HepG2 (cell line): ENCODE measurements around the gene NALCN. TPM values are rescaled to one million over a fixed set of nuclear protein-coding genes. Genes with fewer than 3 reads are reported as not detected.

ENCODE experiments used
- ATAC-seq: fragments of 200-7000 bp; cut with Tn5 transposase; 3 replicates; pipeline ENCODE4 v1.9.1; 2020; ENCODE audit warnings: mild to moderate bottlenecking, moderate library complexity
- BruUV-seq: library from RNA; stranded (reverse); fragments of 400-500 nt; replicated peaks from 2 replicates; lab custom pipeline; 2021; lab: Mats Ljungman, UMichigan
- CTCF ChIA-PET: fragments of 300-600 bp; formaldehyde crosslinking; extraction: SDS; loops from one replicate; lab custom pipeline; 2021; ENCODE audit warnings: low total read pairs, inconsistent platforms, low intra/inter-chr PET ratio; lab: Yijun Ruan, JAX
- POLR2A ChIA-PET: fragments of 350-600 bp; sonication (Branson Sonifier 250); formaldehyde crosslinking; loops from one replicate; lab custom pipeline; 2020; ENCODE audit warnings: antibody characterized with exemption, inconsistent platforms; lab: Yijun Ruan, JAX
- DNase-seq: peaks from one replicate; pipeline ENCODE4 v3.0.0-alpha.2; 2015; ENCODE audit warnings: low spot score
- FAIRE-seq: peaks from 3 replicates; lab custom pipeline; 2011; peaks lifted over from hg19 to GRCh38; lab: Jason Lieb, UNC
- H2AFZ ChIP-seq: one replicate; pipeline ENCODE4 v1.6.1; 2011; ENCODE audit warnings: low read length, inconsistent platforms
- H3K27ac ChIP-seq: fragments of 300-600 bp; 3 replicates; pipeline ENCODE4 v1.8.0; 2011; ENCODE audit warnings: mixed run types, mild to moderate bottlenecking, mixed read lengths, low read length, inconsistent platforms; ENCODE audit not compliant: insufficient read depth; ENCODE audit errors: extremely low read length
- H3K27me3 ChIP-seq, 2 experiments: fragments of 200-600 bp in 1 of 2; 2 replicates in 1 of 2; 3 replicates in 1 of 2; pipeline versions ENCODE4 v1.6.0 to v1.8.0; 2011; ENCODE audit warnings: low read length in 2 of 2, mild to moderate bottlenecking in 2 of 2, moderate library complexity in 2 of 2, inconsistent platforms in 1 of 2; ENCODE audit not compliant: insufficient read depth in 2 of 2, control insufficient read depth in 1 of 2
- H3K36me3 ChIP-seq, 2 experiments: fragments of 200-600 bp in 1 of 2; replicated peaks in 1 of 2; 2 replicates in 1 of 2; 3 replicates in 1 of 2; pipeline versions ENCODE4 v1.5.1 to v1.8.0; 2011; ENCODE audit warnings: low read length in 2 of 2, inconsistent platforms in 1 of 2; ENCODE audit not compliant: insufficient read depth in 2 of 2, control insufficient read depth in 1 of 2
- H3K4me1 ChIP-seq: 2 replicates; pipeline ENCODE4 v1.5.1; 2012; ENCODE audit warnings: low read length, inconsistent platforms; ENCODE audit not compliant: insufficient read depth
- H3K4me2 ChIP-seq: 2 replicates; pipeline ENCODE4 v1.6.0; 2011; ENCODE audit warnings: low read depth, low read length, inconsistent platforms
- H3K4me3 ChIP-seq, 3 experiments: fragments of 200-600 bp in 1 of 3; sonication (generic), shearing (Covaris generic) in 1 of 3; replicated peaks in 1 of 3; 2 replicates each; pipeline ENCODE4 v1.5.1; 2011 to 2016; ENCODE audit warnings: low read length in 3 of 3, inconsistent platforms in 2 of 3, low read depth in 2 of 3, mild to moderate bottlenecking in 2 of 3, control low read depth in 1 of 3, mixed read lengths in 1 of 3; ENCODE audit not compliant: insufficient read depth in 1 of 3
- H3K79me2 ChIP-seq: one replicate; pipeline ENCODE4 v1.6.1; 2011; ENCODE audit warnings: low read length, inconsistent platforms; ENCODE audit not compliant: insufficient read depth
- H3K9ac ChIP-seq: 2 replicates; pipeline ENCODE4 v1.6.0; 2011; ENCODE audit warnings: mild to moderate bottlenecking, low read depth, low read length, inconsistent platforms; ENCODE audit not compliant: insufficient read depth
- H3K9me3 ChIP-seq: 2 replicates; pipeline ENCODE4 v1.5.1; 2012; ENCODE audit warnings: mild to moderate bottlenecking, low read length
- H4K20me1 ChIP-seq: 2 replicates; pipeline ENCODE4 v1.6.0; 2011; ENCODE audit warnings: inconsistent platforms, mild to moderate bottlenecking, low read length, moderate library complexity; ENCODE audit not compliant: insufficient read depth
- AGO2 ChIP-seq: fragments of 200-400 bp; formaldehyde crosslinking; optimal IDR thresholded peaks from 2 replicates; pipeline ENCODE3; 2017; ENCODE audit warnings: mild to moderate bottlenecking, low read depth, low read length, moderate library complexity
- DNMT3B ChIP-seq: conservative IDR thresholded peaks from 2 replicates; pipeline ENCODE4 v1.6.1; 2016; ENCODE audit warnings: missing biosample characterization, control low read depth
- MYC ChIP-seq: sonication (generic); formaldehyde crosslinking; IDR thresholded peaks from 2 replicates; pipeline ENCODE4 v1.9.0; 2021; ENCODE audit warnings: missing genetic modification reagents, borderline replicate concordance
- ZBTB26 ChIP-seq: IDR thresholded peaks from 2 replicates; pipeline ENCODE4 v1.6.1; 2016; ENCODE audit warnings: missing compliant biosample characterization, missing genetic modification reagents, borderline replicate concordance
- ZBTB46 ChIP-seq: sonication (generic); formaldehyde crosslinking; IDR thresholded peaks from 2 replicates; pipeline ENCODE4 v1.4.0; 2020; ENCODE audit warnings: mild to moderate bottlenecking, missing genetic modification reagents, borderline replicate concordance
- ZNF546 ChIP-seq: sonication (generic); formaldehyde crosslinking; conservative IDR thresholded peaks from 2 replicates; pipeline ENCODE4 v1.8.1; 2023; ENCODE audit warnings: mild to moderate bottlenecking, missing genetic modification reagents
- ZNF589 ChIP-seq: sonication (generic); formaldehyde crosslinking; conservative IDR thresholded peaks from 2 replicates; pipeline ENCODE4 v1.8.0; 2022; ENCODE audit warnings: mild to moderate bottlenecking, moderate library complexity, missing genetic modification reagents
- WGBS: methylation state at CpG from one replicate; pipeline ENCODE4 v1.1.6; 2017; ENCODE audit warnings: low lambda C conversion rate; 5-methylcytosine and 5-hydroxymethylcytosine counted together
- in situ Hi-C: cut with HindIII; loops from 2 replicates; pipeline ENCODE4 v1.10.0; 2017; ENCODE audit warnings: low pct_unique_long_range_greater_than_20kb; ENCODE audit not compliant: extremely low pct_ligation_motif_present
- intact Hi-C: fragments of 100-400 bp; cut with micrococcal nuclease; formaldehyde crosslinking; loops from one replicate; pipeline ENCODE4 v1.10.0; 2022; ENCODE audit not compliant: unreplicated experiment
- polyA plus RNA-seq, 8 experiments: library from polyadenylated mRNA; depleted of rRNA in 3 of 8; stranded (reverse) in 7 of 8; unstranded in 1 of 8; fragments of >200 nt; fragmentation: Illumina TruSeq in 4 of 8; extraction: Trizol in 4 of 8; gene quantifications; 2 replicates each; pipeline versions ENCODE4 v1.2.1 to v1.2.3, GENCODE V29; 2011 to 2016; ENCODE audit warnings: low read depth in 4 of 8, missing spikeins in 1 of 8, mixed read lengths in 1 of 8; ENCODE audit not compliant: insufficient read depth in 1 of 8
- total RNA-seq, 5 experiments: library from RNA; depleted of rRNA; stranded (reverse); fragments of >200 nt; fragmentation: Illumina TruSeq; extraction: Trizol; gene quantifications; 2 replicates each; pipeline ENCODE4 v1.2.3, GENCODE V29; 2016; ENCODE audit warnings: low read depth in 1 of 5

The NALCN gene
- total and polyA plus RNA-seq, 2 of the 13 experiments (the other 11 are each of a cell fraction or from before 2014, with no cell fraction given), result not detected

GRCh38 chr13:101013245-101013644 is 403.1 kb downstream of the NALCN start:
- no peaks in the 10 kb centered on the region for H3K36me3 ChIP-seq
- TF ChIP-seq ZBTB26 (CRISPR knock-in tag), result no peak
- TF ChIP-seq AGO2, result no peak
- TF ChIP-seq ZNF546 (CRISPR knock-in tag), result no peak
- TF ChIP-seq, all 625 proteins: peak for 0
- BruUV-seq, result no TSS peak
- Histone ChIP-seq H2AFZ (no peak overlapping the region), H3K4me1 (no peaks in the 10 kb centered on the region), H3K9ac (no peak overlapping the region), H3K27me3 (peaks cover 0 to 15% of the 10 kb centered on the region in 2 experiments; a peak in 2 of 5 replicates), H3K27ac (no peak overlapping the region), H3K79me2 (no peaks in the 10 kb centered on the region), H4K20me1 (no peaks in the 10 kb centered on the region), H3K4me2 (no peak overlapping the region), H3K4me3 (no peak overlapping the region), H3K9me3 (no peaks in the 10 kb centered on the region)
- ChIA-PET POLR2A (no interaction called here), CTCF (no interaction called here)
- ATAC-seq (no peak), DNase-seq (no peak), FAIRE-seq (no peak)
- intact Hi-C loops (no loop called here), in situ Hi-C loops (no loop called here)
- WGBS, result 69% methylated on average over 5 of the region's 5 CpGs

GRCh38 chr13:101010100-101010499 is 406.2 kb downstream of the NALCN start:
- TF ChIP-seq ZNF589 (CRISPR knock-in tag), result no peak
- TF ChIP-seq ZBTB46 (CRISPR knock-in tag), result no peak
- TF ChIP-seq MYC (CRISPR knock-in tag), result no peak
- TF ChIP-seq DNMT3B (CRISPR knock-in tag), result no peak

More at GRCh38 chr13:101010100-101010499, 406.2 kb downstream of the NALCN start:
- H3K4me3 ChIP-seq, result no peak overlapping the region
- no peaks in the 10 kb centered on the region; a peak in 1 of 5 replicates for H3K27me3 ChIP-seq
- no peak overlapping the region for H2AFZ ChIP-seq
- in situ Hi-C loops, result no loop called here
- H3K79me2 ChIP-seq, result no peaks in the 10 kb centered on the region
- DNase-seq (no peak), FAIRE-seq (no peak), ATAC-seq (no peak)
- CTCF ChIA-PET, result no interaction called here
- H3K9ac ChIP-seq, result no peak overlapping the region
- BruUV-seq, result no TSS peak
- no peaks in the 10 kb centered on the region for H3K9me3 ChIP-seq
- H3K36me3 ChIP-seq, result no peaks in the 10 kb centered on the region
- H4K20me1 ChIP-seq, result no peaks in the 10 kb centered on the region
- H3K4me2 ChIP-seq, result no peak overlapping the region
- intact Hi-C loops, result no loop called here
- 19% methylated on average over 2 of the region's 2 CpGs for WGBS
- no peaks in the 10 kb centered on the region for H3K4me1 ChIP-seq
- POLR2A ChIA-PET, result no interaction called here
- H3K27ac ChIP-seq, result no peak overlapping the region
